ENCODE measurements around the gene YEATS4. TPM values are rescaled to one million over a fixed set of nuclear protein-coding genes. Genes with fewer than 3 reads are reported as not detected.
A peak's percentile ranks its signal among the peaks of the same experiment; 100 is the strongest.

Gene YEATS4
- polyA plus RNA-seq, 2 of the 4 experiments (the other 2 are of a cell fraction), result 41.7 to 70.1 TPM

DNA sequence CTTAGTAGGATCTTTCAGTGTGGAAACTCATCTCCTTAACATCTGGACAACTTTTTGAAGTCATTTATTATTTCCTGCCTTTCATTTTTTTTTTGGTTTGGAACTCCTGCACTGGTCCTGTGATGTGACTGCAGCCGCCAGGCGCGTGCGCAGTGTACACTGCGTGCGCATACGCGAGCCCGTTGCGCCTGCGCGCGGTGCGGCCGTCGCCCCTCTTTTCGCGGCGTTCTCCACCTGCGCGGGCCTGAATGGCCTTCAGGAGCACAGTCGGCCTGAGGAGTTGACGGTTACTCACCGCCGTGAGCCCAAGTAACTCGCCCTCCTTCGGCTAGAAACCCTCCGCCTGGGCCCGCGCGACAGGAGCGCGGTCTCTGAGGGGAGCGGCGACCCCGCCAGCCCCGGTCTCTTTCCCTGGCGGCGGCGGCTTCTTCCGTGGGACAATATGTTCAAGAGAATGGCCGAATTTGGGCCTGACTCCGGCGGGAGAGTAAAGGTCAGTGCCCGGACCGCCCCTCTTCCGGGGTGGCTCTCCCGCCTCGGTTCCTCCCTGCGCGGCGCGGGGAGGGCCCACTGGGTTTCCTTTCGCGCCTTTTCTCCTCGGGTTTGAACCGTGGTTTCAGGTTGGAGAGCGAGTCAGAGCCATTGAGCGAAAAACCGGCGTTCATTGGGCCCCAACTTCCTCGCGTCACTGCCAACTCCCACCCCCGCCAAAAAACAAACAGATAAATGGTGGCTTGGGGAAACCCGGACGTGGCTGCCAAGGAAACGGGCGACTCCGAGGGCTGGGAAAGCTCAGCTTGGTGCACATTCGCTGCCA, at the start of gene YEATS4 (continued):
- TF ChIP-seq REST (IDR thresholded peaks at IDR 0.05) (no peak; the same call in 1 of the 2 replicates), ELK1 (IDR thresholded peaks at IDR 0.05; ENCODE audit: low read depth, low read length) (no peak), BHLHE40 (IDR thresholded peaks at IDR 0.05; ENCODE audit: low read depth, low read length) (no peak), HEYL (CRISPR knock-in tag; IDR thresholded peaks at IDR 0.05) (no peak), ZNF302 (CRISPR knock-in tag; IDR thresholded peaks at IDR 0.05) (no peak), ZC3H11A (IDR thresholded peaks at IDR 0.05) (no peak), RNF2 (IDR thresholded peaks at IDR 0.05; ENCODE audit: borderline replicate concordance, low read depth) (no peak), HES2 (IDR thresholded peaks at IDR 0.05) (no peak), HOXB5 (CRISPR knock-in tag; IDR thresholded peaks at IDR 0.05) (peak; percentile 28; the same call in 1 of the 2 replicates), ESRRA (IDR thresholded peaks at IDR 0.05; ENCODE audit: borderline replicate concordance, low read length) (no peak), CBX8 (IDR thresholded peaks at IDR 0.05) (no peak), FOSB (CRISPR knock-in tag; IDR thresholded peaks at IDR 0.05) (no peak), RCOR1 (IDR thresholded peaks at IDR 0.05; ENCODE audit: low read depth, low read length) (no peak), KDM5A (IDR thresholded peaks at IDR 0.05) (peak; percentile 85), E2F6 (IDR thresholded peaks at IDR 0.05; ENCODE audit: borderline replicate concordance, low read depth) (peak; percentile 50; the same call in 1 of the 2 replicates), HDAC2 (IDR thresholded peaks at IDR 0.05) (peak; percentile 44; the same call in 1 of the 2 replicates), RFX5 (IDR thresholded peaks at IDR 0.05) (0 out of 2 replicates have a peak, but pooled peaks have one; percentile 32), CTCF (IDR thresholded peaks at IDR 0.05) (no peak), RAD21 (conservative IDR thresholded peaks at IDR 0.05 in 1 of 2, IDR thresholded peaks at IDR 0.05 in 1 of 2) (no peak), MAFK (IDR thresholded peaks at IDR 0.05; ENCODE audit: partially characterized antibody) (no peak), RARB (CRISPR knock-in tag; IDR thresholded peaks at IDR 0.05) (no peak), CHD2 (IDR thresholded peaks at IDR 0.05; ENCODE audit: low read length, partially characterized antibody) (no peak), POLR2A (IDR thresholded peaks at IDR 0.05; ENCODE audit: low read length) (peak; percentile 87)

Measured in A549 (cell line).